Activated CD8-positive, alpha-beta memory T cell treated with anti-CD3 and anti-CD28 coated beads for 24 hours (primary cell): ENCODE measurements around the gene KCNF1.

Experiments
- DNase-seq: peaks from one replicate; pipeline ENCODE4 v3.0.0-alpha.2; 2020

The KCNF1 gene, protein sequence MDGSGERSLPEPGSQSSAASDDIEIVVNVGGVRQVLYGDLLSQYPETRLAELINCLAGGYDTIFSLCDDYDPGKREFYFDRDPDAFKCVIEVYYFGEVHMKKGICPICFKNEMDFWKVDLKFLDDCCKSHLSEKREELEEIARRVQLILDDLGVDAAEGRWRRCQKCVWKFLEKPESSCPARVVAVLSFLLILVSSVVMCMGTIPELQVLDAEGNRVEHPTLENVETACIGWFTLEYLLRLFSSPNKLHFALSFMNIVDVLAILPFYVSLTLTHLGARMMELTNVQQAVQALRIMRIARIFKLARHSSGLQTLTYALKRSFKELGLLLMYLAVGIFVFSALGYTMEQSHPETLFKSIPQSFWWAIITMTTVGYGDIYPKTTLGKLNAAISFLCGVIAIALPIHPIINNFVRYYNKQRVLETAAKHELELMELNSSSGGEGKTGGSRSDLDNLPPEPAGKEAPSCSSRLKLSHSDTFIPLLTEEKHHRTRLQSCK

DNA sequence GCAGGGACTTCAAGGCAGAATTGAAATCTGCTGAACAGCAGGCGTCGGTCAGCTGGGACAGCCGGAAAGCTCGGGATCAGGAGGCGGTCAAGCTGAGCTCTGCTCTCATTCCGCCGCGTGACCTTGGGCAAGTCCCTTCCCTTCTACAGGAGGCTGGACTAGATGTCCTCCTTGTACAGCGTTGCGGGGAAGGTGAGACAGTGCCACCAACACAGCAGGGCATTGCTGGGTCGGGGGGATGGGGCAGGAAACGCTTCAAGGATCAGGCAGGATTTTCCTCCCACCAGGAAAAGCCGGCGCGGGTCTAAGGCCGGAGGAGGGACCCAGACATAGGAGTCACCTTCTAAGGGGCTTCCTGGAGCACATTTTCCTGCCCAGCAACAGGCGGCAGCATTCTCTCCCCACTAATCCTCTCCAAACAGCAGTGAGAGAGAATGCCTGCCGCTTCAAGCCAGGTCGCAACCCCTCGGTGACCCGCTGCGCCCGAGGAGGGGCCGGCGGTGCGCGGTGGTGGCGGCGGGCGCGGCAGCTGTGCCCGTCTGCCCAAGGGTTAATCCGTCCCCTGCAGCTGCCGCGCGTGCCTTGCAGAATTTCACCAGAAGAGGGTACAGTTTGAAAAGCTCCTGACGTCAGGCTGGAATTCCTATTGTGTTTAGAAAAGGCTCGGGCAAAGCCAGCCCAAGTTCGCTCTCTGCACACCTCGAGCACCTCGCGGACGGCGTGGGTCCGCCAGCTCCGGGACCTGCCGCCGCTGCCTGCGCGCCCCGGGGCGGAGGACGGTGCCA is at the start of gene KCNF1:
KCNF1 (plus strand) TSS at position 644 of the 785 bp plus-strand sequence. CDS start 493 bp downstream, outside the sequence.
- no peak for DNase-seq

- DNase-seq = no peak
Observed at GRCh38 chr2:10862330-10862729, 49.4 kb upstream of the KCNF1 start.

DNA sequence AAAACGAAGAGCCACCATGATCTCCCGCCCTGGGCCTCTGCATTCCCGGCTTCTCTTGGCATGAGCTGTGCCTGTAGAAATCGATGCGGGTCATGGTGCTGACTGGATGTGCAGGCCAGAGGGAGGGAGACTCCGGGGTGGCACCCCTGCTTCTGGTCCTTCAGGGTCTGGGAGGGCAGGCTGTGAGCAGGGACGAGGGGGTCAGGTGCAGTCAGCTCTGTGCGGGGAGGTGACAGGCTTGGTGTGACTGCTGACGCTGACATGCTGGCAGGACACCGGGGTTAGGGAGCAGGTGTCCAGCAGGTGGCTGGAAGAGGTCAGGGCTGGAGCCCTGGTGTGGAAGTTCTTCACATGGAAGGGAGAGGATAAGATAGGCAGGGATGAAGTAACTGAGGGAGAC is 48.7 kb upstream of the KCNF1 start:
- DNase-seq = no peak

GRCh38 chr2:10863837-10864236 is 47.9 kb upstream of the KCNF1 start:
- DNase-seq = no peak

DNA sequence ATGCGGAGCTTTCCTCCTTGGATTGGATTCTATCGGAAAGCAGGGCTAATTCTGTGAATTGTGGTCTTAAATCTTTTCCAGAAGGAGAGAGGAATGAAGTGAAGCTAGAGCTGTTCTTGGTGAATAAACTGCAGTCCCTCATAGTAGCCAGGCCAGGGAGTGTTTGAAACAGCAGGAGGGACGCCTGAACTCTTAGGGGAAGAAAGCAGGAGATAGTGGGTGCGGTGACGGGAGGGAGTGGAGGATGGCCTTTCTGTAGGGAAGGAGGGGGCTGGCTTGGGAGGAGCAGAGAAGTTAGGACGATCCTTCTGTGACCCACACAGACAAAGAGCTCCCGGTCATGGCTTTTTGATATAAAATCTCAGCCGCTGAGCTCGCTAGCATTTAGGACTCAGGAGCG is 47.5 kb upstream of the KCNF1 start:
- DNase-seq = no peak

DNA sequence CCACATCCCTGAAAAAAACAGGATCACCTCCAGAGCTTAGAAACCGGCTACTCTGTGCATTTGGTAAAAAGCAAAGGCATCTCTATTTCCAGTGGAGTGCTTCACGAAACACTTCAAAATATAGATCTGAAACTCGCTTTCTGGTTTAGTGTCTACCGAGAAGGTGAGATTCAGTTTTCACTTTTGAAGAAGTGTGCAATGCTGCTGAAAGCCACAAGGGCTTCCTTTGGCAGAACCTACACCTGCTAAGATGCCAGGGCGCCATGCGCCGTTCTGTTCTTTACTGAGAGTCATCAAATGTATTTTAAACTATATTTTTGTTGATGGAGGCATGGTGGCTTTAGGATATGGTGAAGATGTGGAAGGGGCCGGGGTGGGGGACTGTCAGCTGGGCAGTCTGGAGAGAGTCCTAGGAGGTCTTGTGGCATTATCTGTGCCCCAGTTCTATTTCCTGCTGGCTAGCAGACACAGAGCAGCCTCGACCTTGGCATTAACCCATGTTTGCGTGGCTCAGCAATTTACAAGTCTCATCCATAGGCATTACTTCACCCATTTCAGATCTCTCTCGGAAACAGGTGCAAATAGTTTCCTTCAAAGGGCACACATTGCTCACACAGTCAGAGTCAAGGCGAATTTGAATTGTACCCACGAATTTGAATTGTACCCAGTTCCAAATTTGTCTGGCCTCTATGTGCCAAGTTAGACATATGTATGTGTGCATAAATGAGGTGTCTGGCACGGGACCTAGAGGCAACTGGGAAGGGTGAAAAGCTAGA is 46.7 kb upstream of the KCNF1 start:
- no peak for DNase-seq

DNA sequence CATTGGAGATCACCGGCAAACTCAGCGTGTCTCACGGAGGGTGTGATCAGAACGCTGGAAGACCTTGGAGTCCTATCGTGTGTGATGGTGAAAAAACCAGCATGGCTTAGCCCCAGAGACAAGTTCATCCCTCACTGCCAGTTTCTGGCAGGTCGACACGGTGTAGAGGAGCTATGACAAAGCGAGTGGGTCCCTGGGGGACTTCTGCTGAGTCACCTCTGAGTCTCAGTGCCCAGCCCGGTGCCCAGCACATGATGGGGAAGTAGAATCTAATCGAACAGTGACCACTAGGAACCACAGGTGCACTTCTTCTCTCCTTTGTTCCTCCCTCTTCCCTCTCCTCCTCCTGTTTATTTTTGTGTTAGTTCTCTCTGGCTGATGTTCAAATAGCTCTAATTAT is 45.9 kb upstream of the KCNF1 start:
- no peak for DNase-seq

GRCh38 chr2:10867692-10868420 is 43.9 kb upstream of the KCNF1 start:
- no peak for DNase-seq

- no peak for DNase-seq
Observed at GRCh38 chr2:10868465-10869314, 43.0 kb upstream of the KCNF1 start.

- DNase-seq = no peak
Observed at GRCh38 chr2:10871978-10872377, 39.8 kb upstream of the KCNF1 start.

DNA sequence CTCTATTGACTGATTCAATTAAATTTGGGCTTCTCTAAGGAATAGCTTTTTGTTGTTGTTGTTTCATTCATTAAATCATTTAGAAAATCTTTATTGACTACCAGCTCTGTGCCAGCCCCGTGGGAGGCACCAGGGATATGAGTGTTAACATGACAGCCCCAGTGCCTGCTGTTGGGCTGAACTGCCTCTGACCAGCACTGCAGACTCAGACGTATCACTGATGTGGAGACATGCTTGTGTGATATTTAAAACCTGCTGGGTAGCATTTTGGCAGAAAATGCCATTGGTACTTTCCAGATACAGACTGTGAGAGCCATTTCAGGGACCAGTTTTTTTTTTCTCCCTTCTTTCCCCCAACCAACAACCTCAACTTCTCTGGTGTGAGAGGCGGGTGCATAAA is 38.6 kb upstream of the KCNF1 start:
- DNase-seq = no peak

- no peak for DNase-seq
Observed at GRCh38 chr2:10873790-10874437, 37.8 kb upstream of the KCNF1 start.

- no peak for DNase-seq
Observed at GRCh38 chr2:10875126-10875525, 36.6 kb upstream of the KCNF1 start.

GRCh38 chr2:10876394-10876793 is 35.3 kb upstream of the KCNF1 start:
- DNase-seq = no peak

GRCh38 chr2:10876963-10877362 is 34.8 kb upstream of the KCNF1 start:
- DNase-seq = no peak

- no peak for DNase-seq
Observed at GRCh38 chr2:10877651-10878111, 34.1 kb upstream of the KCNF1 start.

- no peak for DNase-seq
Observed at GRCh38 chr2:10878268-10878915, 33.3 kb upstream of the KCNF1 start.

GRCh38 chr2:10879159-10879558 is 32.6 kb upstream of the KCNF1 start:
- DNase-seq = no peak

DNA sequence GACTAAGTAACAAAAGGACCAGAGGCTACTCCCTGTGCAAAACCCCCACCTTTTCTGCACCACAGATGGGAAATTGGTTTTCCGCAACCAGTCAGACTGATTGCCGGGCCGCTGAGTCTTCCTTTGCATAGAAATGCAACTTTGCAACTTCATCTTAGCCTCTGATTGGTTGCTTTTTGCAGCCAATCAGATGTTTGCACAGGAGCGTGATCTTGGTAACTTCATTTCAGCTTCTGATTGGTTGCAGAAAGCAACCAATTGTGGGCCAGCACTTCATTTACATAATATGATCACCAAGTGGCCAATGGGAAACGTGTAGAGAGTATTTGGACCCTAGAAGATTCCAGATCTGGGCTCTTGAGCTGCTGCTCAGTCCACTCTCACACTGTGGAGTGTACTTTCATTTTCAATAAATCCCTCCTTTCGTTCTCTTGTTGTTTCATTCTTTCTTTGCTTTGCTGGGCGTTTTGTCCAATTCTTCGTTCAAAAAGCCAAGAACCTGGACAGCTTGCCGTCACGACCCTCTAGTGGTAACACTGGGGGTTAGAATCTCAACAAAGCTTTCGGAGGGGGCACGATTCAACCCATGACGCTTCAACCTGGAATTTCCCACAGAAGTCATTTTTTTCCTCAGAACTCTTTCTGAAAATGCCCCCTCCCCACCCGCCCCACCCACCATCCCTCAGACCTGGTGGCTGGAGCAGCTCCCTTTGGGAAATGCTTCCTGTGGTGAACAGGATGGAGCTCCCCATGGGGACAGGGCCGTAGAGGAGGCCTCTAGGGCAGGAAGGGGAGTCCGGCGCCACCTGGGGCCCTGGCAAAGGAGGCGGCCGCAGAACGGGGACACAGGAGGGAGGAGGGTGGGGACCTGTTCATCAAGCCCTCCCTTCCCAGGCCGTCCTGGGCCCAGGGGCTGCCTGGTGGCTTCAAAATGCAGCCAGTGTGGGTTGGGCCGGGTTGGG is 31.8 kb upstream of the KCNF1 start:
- no peak for DNase-seq
